Measurements from ENCODE around the gene WDR18.

DNA sequence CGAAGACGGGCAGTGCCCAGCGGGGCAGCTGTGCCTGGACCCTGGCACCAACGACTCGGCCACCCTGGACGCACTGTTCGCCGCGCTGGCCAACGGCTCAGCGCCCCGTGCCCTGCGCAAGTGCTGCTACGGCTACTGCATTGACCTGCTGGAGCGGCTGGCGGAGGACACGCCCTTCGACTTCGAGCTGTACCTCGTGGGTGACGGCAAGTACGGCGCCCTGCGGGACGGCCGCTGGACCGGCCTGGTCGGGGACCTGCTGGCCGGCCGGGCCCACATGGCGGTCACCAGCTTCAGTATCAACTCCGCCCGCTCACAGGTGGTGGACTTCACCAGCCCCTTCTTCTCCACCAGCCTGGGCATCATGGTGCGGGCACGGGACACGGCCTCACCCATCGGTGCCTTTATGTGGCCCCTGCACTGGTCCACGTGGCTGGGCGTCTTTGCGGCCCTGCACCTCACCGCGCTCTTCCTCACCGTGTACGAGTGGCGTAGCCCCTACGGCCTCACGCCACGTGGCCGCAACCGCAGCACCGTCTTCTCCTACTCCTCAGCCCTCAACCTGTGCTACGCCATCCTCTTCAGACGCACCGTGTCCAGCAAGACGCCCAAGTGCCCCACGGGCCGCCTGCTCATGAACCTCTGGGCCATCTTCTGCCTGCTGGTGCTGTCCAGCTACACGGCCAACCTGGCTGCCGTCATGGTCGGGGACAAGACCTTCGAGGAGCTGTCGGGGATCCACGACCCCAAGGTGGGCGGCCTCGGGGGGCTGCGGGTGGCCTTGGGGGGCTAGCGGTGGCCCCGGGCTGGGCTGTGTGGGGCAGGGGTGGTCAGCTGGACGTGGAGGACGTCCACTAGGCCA is 20.9 kb downstream of the WDR18 start:
- TF ChIP-seq CTCF (IDR thresholded peaks at IDR 0.05; ENCODE audit: low read depth, low read length, missing input control) (no peak), JUND (IDR thresholded peaks at IDR 0.05) (no peak), RAD21 (IDR thresholded peaks at IDR 0.05) (no peak), MAX (IDR thresholded peaks at IDR 0.05) (no peak), GABPA (IDR thresholded peaks at IDR 0.05 in 1 of 2, conservative IDR thresholded peaks at IDR 0.05 in 1 of 2) (no peak)
- TF ChIP-seq, protein P1, sequence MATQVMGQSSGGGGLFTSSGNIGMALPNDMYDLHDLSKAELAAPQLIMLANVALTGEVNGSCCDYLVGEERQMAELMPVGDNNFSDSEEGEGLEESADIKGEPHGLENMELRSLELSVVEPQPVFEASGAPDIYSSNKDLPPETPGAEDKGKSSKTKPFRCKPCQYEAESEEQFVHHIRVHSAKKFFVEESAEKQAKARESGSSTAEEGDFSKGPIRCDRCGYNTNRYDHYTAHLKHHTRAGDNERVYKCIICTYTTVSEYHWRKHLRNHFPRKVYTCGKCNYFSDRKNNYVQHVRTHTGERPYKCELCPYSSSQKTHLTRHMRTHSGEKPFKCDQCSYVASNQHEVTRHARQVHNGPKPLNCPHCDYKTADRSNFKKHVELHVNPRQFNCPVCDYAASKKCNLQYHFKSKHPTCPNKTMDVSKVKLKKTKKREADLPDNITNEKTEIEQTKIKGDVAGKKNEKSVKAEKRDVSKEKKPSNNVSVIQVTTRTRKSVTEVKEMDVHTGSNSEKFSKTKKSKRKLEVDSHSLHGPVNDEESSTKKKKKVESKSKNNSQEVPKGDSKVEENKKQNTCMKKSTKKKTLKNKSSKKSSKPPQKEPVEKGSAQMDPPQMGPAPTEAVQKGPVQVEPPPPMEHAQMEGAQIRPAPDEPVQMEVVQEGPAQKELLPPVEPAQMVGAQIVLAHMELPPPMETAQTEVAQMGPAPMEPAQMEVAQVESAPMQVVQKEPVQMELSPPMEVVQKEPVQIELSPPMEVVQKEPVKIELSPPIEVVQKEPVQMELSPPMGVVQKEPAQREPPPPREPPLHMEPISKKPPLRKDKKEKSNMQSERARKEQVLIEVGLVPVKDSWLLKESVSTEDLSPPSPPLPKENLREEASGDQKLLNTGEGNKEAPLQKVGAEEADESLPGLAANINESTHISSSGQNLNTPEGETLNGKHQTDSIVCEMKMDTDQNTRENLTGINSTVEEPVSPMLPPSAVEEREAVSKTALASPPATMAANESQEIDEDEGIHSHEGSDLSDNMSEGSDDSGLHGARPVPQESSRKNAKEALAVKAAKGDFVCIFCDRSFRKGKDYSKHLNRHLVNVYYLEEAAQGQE (IDR thresholded peaks at IDR 0.05): no peak
